Osteoblast (primary cell): ENCODE data around the gene KREMEN1. TPM values are rescaled to one million over a fixed set of nuclear protein-coding genes. Genes with fewer than 3 reads are reported as not detected.

Source experiments
- DNase-seq: peaks from one replicate; pipeline ENCODE4 v3.0.0; 2011; ENCODE audit warnings: low spot score, mixed read lengths; ENCODE audit not compliant: insufficient read length; ENCODE audit errors: missing footprints
- H2AFZ ChIP-seq: 2 replicates; pipeline ENCODE4 v1.6.0; 2011; ENCODE audit warnings: mild to moderate bottlenecking, low read length
- H3K27ac ChIP-seq: 2 replicates; pipeline ENCODE4 v1.5.1; 2011; ENCODE audit warnings: mild to moderate bottlenecking, low read depth, low read length, moderate library complexity
- H3K27me3 ChIP-seq: 2 replicates; pipeline ENCODE4 v1.6.0; 2012; ENCODE audit warnings: mild to moderate bottlenecking, control low read depth, inconsistent platforms, low read length, moderate library complexity; ENCODE audit not compliant: insufficient read depth
- H3K36me3 ChIP-seq: 2 replicates; pipeline ENCODE4 v1.5.1; 2011; ENCODE audit warnings: mild to moderate bottlenecking, low read length, control low read depth, moderate library complexity; ENCODE audit not compliant: insufficient read depth
- H3K4me1 ChIP-seq: 2 replicates; pipeline ENCODE4 v1.5.1; 2011; ENCODE audit warnings: mild to moderate bottlenecking, low read length, control low read depth, moderate library complexity; ENCODE audit not compliant: insufficient read depth
- H3K4me2 ChIP-seq: 2 replicates; pipeline ENCODE4 v1.6.0; 2011; ENCODE audit warnings: mild to moderate bottlenecking, low read length; ENCODE audit not compliant: insufficient read depth
- H3K4me3 ChIP-seq: fragments of 200-600 bp; sonication (generic); 3 replicates; pipeline ENCODE4 v1.5.1; 2012; ENCODE audit warnings: mild to moderate bottlenecking, low read length, inconsistent platforms; ENCODE audit not compliant: insufficient read depth
- H3K79me2 ChIP-seq: 2 replicates; pipeline ENCODE4 v1.6.0; 2012; ENCODE audit warnings: mild to moderate bottlenecking, low read length, control low read depth, inconsistent platforms; ENCODE audit not compliant: insufficient read depth
- H3K9me3 ChIP-seq: 2 replicates; pipeline ENCODE4 v1.5.1; 2011; ENCODE audit warnings: low read depth, low read length, control low read depth
- H4K20me1 ChIP-seq: 2 replicates; pipeline ENCODE4 v1.6.0; 2012; ENCODE audit warnings: mild to moderate bottlenecking, low read length, control low read depth; ENCODE audit not compliant: insufficient read depth
- total RNA-seq: library from RNA; depleted of rRNA; stranded (reverse); fragments of >200 nt; gene quantifications from 2 replicates; pipeline ENCODE4 v1.2.3, GENCODE V29; 2012
- TF ChIP-seq, protein P1 (sequence below): IDR thresholded peaks from 2 replicates; pipeline ENCODE4 v1.5.1; 2011; ENCODE audit warnings: mild to moderate bottlenecking, low read depth, low read length, moderate library complexity; ENCODE audit errors: extremely low read depth

KREMEN1 gene
- total RNA-seq, 1 donor = 6.5 TPM

DNA sequence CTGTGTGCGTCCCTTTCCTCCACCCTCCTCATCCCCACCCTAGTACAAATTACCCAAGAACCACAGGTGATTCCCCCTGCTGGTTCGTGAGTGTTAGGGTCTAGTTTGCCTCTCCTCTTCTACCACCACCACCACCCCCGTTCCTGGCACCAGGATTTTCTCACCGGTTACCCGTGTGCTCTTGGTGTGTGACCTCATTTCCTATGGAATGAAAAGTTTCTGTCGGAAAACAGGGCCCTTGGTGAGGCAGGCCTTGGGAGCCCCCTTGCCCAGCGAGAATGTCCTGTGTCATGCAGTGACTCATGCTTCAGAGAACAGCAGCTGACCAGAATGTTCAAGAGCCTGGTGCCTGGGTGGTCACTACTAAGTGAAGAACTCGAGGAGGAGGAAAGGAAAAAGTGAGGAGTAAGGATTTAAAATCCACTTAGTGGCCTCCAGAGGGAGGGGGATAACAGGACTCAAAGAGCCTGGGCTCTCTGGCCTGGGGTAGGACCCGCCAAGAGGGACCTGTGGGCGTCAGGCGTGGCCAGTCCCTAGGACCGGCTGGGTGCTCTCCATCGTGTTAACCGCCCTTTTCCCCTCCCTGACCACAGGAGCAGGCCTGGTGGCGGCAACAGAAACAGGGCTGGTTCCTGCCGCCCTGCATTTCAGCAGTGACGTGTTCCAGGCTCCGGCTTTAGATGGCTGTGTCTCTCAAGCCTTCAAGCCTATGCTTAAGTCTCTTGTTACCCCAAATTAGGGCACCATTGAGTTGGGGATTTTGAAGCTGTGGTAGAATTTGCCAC is 41.4 kb upstream of the KREMEN1 start:
- no peaks in the 10 kb centered on the region for H3K9me3 ChIP-seq
- peak overlapping the region; percentile 86 for H2AFZ ChIP-seq
- H4K20me1 ChIP-seq = no peaks in the 10 kb centered on the region
- H3K27me3 ChIP-seq = no peaks in the 10 kb centered on the region
- TF ChIP-seq, protein P1, sequence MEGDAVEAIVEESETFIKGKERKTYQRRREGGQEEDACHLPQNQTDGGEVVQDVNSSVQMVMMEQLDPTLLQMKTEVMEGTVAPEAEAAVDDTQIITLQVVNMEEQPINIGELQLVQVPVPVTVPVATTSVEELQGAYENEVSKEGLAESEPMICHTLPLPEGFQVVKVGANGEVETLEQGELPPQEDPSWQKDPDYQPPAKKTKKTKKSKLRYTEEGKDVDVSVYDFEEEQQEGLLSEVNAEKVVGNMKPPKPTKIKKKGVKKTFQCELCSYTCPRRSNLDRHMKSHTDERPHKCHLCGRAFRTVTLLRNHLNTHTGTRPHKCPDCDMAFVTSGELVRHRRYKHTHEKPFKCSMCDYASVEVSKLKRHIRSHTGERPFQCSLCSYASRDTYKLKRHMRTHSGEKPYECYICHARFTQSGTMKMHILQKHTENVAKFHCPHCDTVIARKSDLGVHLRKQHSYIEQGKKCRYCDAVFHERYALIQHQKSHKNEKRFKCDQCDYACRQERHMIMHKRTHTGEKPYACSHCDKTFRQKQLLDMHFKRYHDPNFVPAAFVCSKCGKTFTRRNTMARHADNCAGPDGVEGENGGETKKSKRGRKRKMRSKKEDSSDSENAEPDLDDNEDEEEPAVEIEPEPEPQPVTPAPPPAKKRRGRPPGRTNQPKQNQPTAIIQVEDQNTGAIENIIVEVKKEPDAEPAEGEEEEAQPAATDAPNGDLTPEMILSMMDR = no peak
- peak overlapping the region; percentile 60 for H3K4me3 ChIP-seq
- peaks cover 3% of the 10 kb centered on the region for H3K79me2 ChIP-seq
- H3K4me1 ChIP-seq = peaks cover 27% of the 10 kb centered on the region
- H3K36me3 ChIP-seq = no peaks in the 10 kb centered on the region
- peak overlapping the region; percentile 80 for H3K4me2 ChIP-seq
- peak overlapping the region; percentile 94 for H3K27ac ChIP-seq
- peak; percentile 96 for DNase-seq

DNA sequence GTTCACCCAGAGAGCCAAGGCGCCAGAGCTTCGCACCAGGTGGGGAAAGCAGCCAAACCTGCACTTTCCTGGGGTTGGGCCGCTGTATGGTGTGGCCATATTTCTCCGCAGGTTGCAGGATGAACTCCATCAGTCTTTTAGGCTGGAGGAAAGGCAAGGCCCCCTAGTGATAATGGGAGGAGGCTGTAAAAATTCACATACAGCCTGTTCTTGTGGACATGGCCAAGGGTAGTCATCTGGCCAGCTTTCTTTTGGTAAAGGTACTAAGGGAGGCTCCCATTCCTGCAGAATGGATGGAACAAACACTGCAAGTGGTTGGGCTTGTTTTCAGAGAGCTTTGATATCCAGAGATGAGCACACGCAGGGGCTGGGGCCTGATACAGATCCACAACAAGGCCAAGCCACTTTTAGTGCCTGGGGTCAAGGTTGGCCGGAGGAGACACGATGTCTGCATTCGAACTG is 40.8 kb upstream of the KREMEN1 start:
- no peaks in the 10 kb centered on the region for H3K9me3 ChIP-seq
- peak overlapping the region; percentile 86 for H2AFZ ChIP-seq
- H3K4me2 ChIP-seq = peak overlapping the region; percentile 80
- H3K27ac ChIP-seq = peak overlapping the region; percentile 94
- peak overlapping the region; percentile 60 for H3K4me3 ChIP-seq
- no peak for DNase-seq
- H3K79me2 ChIP-seq = peaks cover 3% of the 10 kb centered on the region
- H4K20me1 ChIP-seq = no peaks in the 10 kb centered on the region
- peaks cover 27% of the 10 kb centered on the region for H3K4me1 ChIP-seq
- H3K36me3 ChIP-seq = no peaks in the 10 kb centered on the region
- H3K27me3 ChIP-seq = no peaks in the 10 kb centered on the region
- TF ChIP-seq, protein P1 = no peak

DNA sequence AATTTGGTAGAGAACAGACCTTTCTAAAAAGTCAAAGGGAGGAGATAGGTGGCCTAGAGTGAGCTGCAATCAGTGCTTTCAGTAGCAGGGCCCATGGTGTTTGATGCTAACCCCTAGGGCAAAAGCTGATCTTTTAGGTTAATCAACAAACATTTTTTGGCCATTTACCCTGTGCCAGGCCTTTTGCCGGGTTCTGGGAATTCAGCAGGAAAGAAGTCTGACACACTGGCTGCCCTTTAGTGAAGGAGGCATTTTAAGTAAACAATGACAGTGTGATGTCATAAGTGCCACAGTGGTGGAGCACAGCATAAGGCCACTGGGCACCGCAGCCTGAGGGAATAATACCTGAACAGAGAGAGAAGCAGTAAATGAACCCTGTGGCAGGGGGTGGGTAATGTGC is 40.3 kb upstream of the KREMEN1 start:
- Histone ChIP-seq H3K4me1 (peaks cover 27% of the 10 kb centered on the region), H4K20me1 (no peaks in the 10 kb centered on the region), H3K4me3 (no peak overlapping the region), H3K9me3 (no peaks in the 10 kb centered on the region), H2AFZ (no peak overlapping the region), H3K27ac (peak overlapping the region; percentile 94), H3K27me3 (no peaks in the 10 kb centered on the region), H3K4me2 (no peak overlapping the region), H3K79me2 (peaks cover 3% of the 10 kb centered on the region), H3K36me3 (no peaks in the 10 kb centered on the region)
- DNase-seq = no peak
- TF ChIP-seq, protein P1 = no peak

DNA sequence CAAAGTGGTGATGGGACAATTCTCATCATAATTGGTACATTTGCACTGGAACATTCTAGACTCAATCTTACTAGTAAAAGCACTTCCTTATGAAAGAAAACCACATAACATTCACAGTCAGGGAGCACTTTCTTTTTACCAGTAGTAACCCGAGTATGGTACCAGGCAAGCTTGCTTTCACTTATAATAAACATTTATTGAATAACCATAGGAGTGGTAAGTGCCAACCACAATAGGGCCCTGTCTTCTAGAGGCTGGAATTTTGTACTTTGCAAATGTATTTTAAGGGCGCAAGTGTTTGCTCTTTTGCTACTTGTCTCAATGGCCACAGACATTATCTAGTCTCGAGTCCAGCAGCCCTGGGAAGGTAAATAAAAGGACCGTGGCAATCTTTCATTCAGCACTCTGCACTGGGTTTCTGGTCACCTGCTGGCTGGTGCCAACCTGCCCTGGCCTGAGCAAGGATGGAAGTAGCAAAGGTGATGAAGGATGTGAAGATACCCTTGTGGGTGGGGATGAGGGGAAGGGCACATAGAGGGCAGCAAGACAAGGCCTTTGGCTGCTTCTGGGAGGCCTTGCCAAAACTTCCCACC is 35.4 kb upstream of the KREMEN1 start:
- Histone ChIP-seq H3K36me3 (no peaks in the 10 kb centered on the region), H3K9me3 (no peaks in the 10 kb centered on the region), H3K79me2 (peaks cover 3% of the 10 kb centered on the region), H3K4me3 (no peak overlapping the region), H3K27me3 (no peaks in the 10 kb centered on the region), H4K20me1 (no peaks in the 10 kb centered on the region), H3K4me1 (peaks cover 22% of the 10 kb centered on the region), H3K27ac (no peak overlapping the region), H2AFZ (no peak overlapping the region), H3K4me2 (no peak overlapping the region)
- TF ChIP-seq, protein P1 = no peak
- DNase-seq = no peak
